ENCODE results near the gene ZNF330.
"Not testable (repeated sequence)": the region's sequence is repeated elsewhere in the genome, so short reads cannot be mapped to it uniquely, and the experiment has no call there.

Gene ZNF330

DNA sequence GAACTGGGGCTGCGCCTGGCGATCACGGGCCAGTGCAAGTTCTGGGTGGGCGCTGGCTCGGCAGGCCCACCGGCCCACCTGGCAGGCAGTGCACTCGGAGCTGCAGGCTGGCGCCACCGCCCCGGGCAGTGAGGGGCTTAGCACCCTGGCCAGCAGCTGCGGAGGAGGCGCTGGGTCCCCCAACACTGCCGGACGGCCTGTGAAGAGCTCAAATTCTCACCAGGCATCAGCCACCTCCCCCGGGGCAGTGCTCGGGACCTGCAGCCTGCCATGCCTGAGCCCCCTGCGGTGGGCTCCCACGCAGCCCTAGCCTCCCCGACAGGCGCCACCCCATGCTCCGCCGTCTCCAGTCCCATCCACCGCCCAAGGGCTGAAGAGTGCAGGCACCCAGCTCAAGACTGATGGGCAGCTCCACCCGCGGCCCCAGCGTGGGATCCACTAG is 7.1 kb upstream of the ZNF330 start:
- DNase-seq (ENCODE audit: insufficient read length, low spot score) (no peak), FAIRE-seq (no peak)

DNA sequence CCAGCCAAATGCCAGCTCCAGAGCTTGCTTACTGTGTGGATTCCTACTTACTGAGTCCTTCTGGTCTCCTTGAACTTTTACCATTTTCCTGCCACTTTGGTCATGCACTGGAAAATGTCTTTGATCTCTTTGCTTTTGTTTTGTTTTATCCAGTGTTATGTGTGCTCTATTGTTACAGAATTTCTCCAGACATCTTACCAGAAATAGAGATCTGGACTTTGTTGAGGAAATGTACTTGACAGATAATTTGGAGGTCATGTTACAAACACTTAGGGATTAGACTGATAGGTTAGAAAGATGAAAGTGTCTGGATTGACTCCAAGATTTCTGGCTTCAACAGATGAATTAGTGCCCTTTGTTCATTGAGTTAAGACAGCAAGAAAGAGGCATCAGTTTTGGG is 5.7 kb upstream of the ZNF330 start:
- DNase-seq (ENCODE audit: insufficient read length, low spot score) (no peak), FAIRE-seq (no peak)
- no peak for TF ChIP-seq POLR2A (IDR thresholded peaks at IDR 0.05; ENCODE audit: low read depth, low read length)

More for the DNA sequence above, 7.1 kb upstream of the ZNF330 start:
- no peak for TF ChIP-seq POLR2A (IDR thresholded peaks at IDR 0.05; ENCODE audit: low read depth, low read length)

DNA sequence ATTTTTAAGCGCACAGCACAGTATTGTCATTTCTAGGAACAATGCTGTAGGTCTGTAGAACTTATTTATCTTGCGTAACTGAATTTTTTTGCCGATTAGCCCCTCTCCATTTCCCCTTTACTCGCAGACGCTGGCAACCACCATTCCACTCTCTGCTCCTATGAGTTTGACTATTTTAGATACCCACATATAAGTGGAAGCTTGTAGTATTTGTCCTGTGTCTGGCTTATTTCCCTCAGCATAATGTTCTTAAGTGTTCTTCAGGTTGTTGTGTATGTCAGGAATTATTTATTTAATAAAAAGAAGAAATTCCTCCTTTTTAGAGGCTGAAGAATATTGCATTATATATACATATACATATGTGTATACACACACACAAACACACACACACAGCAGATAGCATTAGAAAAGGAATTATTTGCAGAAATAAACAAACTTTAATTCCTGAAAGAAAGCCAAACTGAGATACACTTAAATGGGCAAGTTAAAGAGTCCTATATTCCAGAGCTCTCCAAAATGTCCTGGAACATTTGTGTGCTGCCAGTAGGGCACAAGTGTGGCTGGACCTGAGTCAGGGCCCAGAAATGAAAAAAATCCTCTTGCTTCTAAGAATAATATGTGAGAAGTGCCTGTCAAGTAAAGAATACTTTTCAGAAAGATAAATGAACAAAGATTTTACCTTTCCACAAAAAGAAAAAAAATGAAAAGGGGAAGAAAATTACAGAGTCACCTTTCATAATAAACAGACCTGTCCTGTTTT is 4.5 kb upstream of the ZNF330 start:
- no peak for DNase-seq (ENCODE audit: insufficient read length, low spot score)
- no peak for FAIRE-seq
- no peak for TF ChIP-seq POLR2A (IDR thresholded peaks at IDR 0.05; ENCODE audit: low read depth, low read length)

DNA sequence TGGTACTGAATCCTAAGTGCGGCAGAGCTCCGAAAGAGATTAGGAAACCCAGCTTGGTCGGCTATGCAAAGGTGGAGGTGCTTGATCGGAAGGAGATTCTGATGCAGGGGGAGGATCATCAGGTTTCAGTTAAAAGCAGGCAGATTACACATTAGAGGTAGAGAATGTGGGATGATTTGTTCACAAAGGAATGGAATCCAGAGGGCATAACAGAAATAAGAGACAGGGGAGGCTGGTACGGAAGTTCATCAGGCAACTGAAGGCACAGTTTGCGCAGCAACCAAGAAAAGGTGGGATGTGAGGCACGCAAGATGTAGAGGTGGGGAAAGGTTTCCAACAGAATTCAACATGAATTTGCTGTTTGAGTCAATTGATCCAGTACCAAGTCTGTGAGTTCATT is 424 bp upstream of the ZNF330 start:
- DNase-seq (ENCODE audit: insufficient read length, low spot score), result no peak
- TF ChIP-seq POLR2A (IDR thresholded peaks at IDR 0.05; ENCODE audit: low read depth, low read length), result no peak
- FAIRE-seq, result no peak

DNA sequence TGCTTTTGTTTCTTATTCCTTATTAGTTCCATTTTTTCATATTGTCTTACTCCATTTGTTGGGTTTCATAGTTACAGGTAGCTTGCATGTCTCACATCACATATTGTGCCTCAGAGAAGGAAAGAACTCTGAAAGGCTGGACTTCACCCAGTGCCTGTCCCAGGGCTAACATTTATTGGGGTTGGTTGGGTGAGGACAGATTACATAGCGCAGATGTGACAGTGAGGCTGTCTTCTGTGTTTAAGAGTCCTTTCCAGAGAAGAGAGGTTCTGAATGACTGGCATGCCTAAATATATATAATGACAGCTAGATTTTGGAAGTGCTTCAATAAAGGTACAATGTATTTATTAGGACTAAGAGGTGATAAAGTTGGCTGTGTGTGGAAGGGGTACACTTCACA is 2.7 kb downstream of the ZNF330 start:
- FAIRE-seq, result no peak
- no peak for TF ChIP-seq POLR2A (IDR thresholded peaks at IDR 0.05; ENCODE audit: low read depth, low read length)
- DNase-seq (ENCODE audit: insufficient read length, low spot score), result no peak

DNA sequence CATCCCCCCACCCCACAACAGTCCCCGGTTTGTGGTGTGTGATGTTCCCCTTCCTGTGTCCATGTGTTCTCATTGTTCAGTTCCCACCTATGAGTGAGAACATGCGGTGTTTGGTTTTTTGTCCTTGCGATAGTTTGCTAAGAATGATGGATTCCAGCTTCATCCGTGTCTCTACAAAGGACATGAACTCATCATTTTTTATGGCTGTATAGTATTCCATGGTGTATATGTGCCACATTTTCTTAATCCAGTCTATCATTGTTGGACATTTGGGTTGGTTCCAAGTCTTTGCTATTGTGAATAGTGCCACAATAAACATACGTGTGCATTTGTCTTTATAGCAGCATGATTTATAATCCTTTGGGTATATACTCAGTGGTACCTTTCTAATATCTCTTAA is 6.6 kb downstream of the ZNF330 start:
- DNase-seq (ENCODE audit: insufficient read length, low spot score); FAIRE-seq: not testable (repeated sequence)

DNA sequence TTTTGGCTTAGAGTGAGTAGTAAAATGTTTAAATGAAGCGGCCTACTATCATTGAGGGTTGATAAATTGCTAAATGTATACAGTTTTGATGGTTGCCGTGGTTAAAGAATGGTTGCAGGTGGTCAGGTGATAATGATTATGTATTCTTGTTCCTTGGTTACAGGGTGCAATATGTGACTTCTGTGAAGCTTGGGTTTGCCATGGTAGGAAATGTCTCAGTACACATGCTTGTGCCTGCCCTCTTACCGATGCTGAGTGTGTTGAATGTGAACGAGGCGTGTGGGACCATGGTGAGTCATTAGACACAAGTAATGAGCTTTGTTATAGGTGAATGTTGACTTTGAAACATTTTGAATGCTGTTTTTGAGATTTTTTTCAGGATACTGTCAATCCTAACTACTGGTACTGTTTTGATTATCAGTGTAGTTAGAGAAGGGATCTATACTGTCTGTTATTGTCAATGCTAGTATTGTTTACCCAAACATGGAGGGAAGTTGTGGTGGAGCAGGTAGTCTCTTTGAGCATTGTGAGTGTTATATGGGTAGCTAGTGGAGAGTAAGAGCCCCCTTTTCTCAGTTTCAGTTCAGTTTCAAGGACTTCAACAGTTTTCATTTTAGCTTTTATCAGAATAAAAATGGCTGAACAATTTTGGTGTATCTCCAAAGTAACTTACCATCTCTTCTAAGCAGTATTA is 8.9 kb downstream of the ZNF330 start:
- TF ChIP-seq POLR2A (IDR thresholded peaks at IDR 0.05; ENCODE audit: low read depth, low read length), result no peak
- DNase-seq (ENCODE audit: insufficient read length, low spot score), result no peak
- no peak for FAIRE-seq

DNA sequence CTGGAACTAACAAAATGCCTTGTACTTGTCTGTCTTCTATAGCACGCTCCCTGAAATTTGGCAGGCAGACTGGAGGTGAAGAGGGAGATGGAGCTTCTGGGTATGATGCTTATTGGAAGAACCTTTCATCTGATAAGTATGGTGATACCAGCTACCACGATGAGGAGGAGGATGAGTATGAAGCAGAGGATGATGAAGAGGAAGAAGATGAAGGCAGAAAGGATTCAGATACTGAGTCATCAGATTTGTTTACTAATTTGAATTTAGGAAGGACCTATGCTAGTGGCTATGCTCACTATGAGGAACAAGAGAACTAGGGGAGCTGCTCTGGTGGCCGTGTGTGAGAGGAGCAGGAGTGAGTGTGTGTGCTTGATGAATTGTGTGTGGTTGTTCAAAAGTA is 13.0 kb downstream of the ZNF330 start:
- TF ChIP-seq POLR2A (IDR thresholded peaks at IDR 0.05; ENCODE audit: low read depth, low read length), result no peak
- FAIRE-seq (no peak), DNase-seq (ENCODE audit: insufficient read length, low spot score) (no peak)

DNA sequence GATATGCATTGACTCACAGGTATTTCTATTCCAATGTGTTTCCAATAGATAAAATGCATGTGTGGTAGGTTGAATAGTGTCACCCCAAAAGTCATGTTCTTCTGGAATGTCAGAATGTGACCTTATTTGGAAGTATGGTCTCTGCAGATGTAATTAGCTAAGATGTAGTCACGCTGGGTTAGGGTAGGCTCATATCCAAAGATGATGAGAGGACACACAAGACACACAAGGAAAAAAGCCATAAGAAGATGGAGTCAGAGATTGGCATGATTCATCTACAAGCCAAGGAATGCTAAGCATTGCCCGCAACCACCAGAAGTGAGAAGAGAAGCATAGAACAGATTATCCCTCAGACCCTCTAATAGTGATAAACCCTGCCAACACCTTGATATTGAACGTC is 17.5 kb downstream of the ZNF330 start:
- FAIRE-seq, result no peak
- DNase-seq (ENCODE audit: insufficient read length, low spot score), result no peak
- no peak for TF ChIP-seq POLR2A (IDR thresholded peaks at IDR 0.05; ENCODE audit: low read depth, low read length)

DNA sequence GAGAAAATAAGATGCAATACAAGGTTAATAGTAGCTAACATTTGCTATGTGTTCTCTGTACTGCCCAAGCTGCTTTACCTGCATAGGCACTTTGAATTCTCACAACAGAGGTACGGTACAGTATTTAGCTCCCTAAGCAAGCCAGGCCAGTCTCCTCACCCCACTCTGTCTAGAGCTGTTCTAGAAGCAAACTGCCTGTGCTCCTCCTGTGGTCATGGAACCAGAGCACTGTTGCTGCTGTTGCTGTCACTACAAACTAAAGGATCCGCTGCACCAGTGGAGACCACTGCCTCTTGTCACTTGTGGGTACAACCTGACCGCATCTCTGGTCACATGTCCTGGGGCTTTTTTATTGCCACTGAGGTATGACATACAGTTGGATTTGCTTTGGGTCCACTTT is 19.6 kb downstream of the ZNF330 start:
- FAIRE-seq, result no peak
- no peak for DNase-seq (ENCODE audit: insufficient read length, low spot score)
- no peak for TF ChIP-seq POLR2A (IDR thresholded peaks at IDR 0.05; ENCODE audit: low read depth, low read length)

DNA sequence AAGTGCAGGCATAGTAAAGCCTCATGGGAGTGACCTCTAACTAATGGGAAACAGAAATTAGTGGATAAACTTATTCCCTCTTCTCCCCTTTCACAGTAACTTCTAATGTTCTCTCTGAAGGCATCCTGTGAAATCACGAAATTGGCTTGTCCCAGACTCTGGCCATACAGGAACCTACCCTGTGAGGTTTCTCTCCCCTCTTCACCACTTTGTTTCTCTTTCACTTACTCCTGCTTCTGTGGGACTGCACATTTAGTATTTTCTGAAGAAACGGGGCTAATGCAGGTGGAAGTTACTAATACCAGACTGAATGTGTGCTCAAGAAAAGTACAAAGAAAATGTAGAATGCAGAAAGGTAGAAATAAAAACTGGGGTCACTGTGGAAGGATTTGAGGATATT is 20.0 kb downstream of the ZNF330 start:
- no peak for FAIRE-seq
- TF ChIP-seq POLR2A (IDR thresholded peaks at IDR 0.05; ENCODE audit: low read depth, low read length), result no peak
- no peak for DNase-seq (ENCODE audit: insufficient read length, low spot score)

DNA sequence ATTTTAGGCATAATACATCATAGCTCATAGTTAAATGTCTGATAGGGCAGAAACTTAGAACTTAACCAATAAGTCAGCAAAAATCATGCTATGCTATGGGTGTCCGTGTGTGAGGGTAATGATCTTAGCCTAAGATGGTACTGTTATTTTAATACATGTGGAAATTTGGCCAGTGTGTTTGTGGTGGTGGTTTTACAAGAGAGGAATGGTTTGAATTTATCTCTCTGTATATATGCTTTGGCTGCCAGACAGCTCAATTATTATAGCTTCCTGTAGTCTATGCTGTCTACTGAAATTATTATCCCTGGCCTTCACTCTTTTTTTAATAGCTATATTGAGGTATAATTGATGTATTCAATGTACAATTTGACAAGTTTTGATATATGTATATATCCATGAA is 21.3 kb downstream of the ZNF330 start:
- FAIRE-seq (no peak), DNase-seq (ENCODE audit: insufficient read length, low spot score) (no peak)
- no peak for TF ChIP-seq POLR2A (IDR thresholded peaks at IDR 0.05; ENCODE audit: low read depth, low read length)

DNA sequence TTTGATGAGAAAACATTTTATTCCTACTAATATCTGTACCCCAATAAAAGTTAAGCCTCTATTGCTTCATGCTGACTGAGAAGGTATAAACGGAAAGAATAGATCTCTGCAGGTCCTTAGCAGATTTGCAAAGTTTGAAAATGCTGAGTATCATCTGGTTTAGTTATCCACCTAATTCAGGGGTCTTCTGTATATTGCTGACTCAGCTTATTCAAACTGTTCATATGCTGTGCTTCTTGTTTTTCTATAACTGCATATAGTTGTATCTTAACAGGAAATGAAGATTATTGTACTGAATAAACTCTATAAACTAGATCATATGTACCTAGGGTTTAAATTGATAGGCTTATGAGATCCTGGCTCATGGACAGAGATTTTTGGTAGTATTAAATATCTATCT is 23.7 kb downstream of the ZNF330 start:
- DNase-seq (ENCODE audit: insufficient read length, low spot score) (no peak), FAIRE-seq (no peak)
- TF ChIP-seq POLR2A (IDR thresholded peaks at IDR 0.05; ENCODE audit: low read depth, low read length), result no peak

DNA sequence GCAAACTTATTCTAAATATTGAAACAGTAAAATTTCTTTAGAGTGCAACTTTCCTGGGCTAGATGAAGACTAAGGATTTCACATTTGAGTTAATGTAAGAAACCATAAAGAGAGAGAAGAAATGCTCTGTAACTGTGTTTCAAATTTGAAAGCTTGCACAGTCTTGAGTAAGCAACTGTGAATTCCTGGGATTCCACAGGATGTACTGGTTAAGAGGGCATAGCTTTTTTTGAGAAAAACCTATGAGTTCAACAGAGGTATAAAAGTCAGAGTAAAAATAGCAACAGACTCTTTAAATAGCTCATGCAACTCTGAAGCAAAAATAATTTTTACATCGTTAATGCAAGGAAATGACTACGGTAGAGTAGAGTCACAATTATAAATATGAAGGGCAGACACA is 25.5 kb downstream of the ZNF330 start:
- FAIRE-seq (peak; percentile 6), DNase-seq (ENCODE audit: insufficient read length, low spot score) (no peak)
- TF ChIP-seq POLR2A (IDR thresholded peaks at IDR 0.05; ENCODE audit: low read depth, low read length), result no peak

Measured in H54 (cell line).